ENCODE measurements around the gene UBE4A. TPM values are rescaled to one million over a fixed set of nuclear protein-coding genes. Genes with fewer than 3 reads are reported as not detected.
"Not testable (repeated sequence)": the region's sequence is repeated elsewhere in the genome, so short reads cannot be mapped to it uniquely, and the experiment has no call there.

Gene UBE4A
- total and polyA plus RNA-seq, 2 donors (not counting 1 experiment from before 2014, with no cell fraction given) = 21.8 to 37.0 TPM

DNA sequence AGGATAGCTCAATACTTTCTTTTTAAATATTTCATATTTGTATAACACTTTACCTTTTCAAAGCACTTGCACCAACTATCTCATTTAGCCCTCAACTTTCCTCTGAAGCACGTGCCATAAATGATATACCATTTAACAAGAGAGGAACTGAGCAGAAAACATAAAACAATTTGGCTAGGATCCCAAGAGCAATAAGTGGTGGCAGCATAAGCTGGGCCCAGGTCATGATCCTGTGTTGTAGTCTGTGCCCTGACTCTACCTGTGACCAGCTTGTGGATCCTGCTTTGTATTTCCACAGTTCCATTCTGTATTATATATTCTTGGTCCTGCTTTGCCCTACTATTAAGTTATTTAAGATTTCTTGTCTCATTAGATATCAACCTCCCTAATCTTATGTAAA lies 53.5 kb downstream of the UBE4A start:
- DNase-seq (ENCODE audit: low read depth in 2 of 2) = no peak
- H3K79me2 ChIP-seq (ENCODE audit: control insufficient read depth, insufficient read depth, low read length) = no peaks in the 10 kb centered on the region
- H3K27ac ChIP-seq (ENCODE audit: insufficient read depth, low read length) = no peak overlapping the region
- H2AFZ ChIP-seq (ENCODE audit: low read length) = no peak overlapping the region
- peaks cover 3% of the 10 kb centered on the region for H3K4me1 ChIP-seq (ENCODE audit: control insufficient read depth, extremely low read depth, insufficient read depth, low read length)
- no peak overlapping the region for H3K9ac ChIP-seq (ENCODE audit: insufficient read depth, low read length)
- H4K20me1 ChIP-seq (ENCODE audit: control insufficient read depth, extremely low read depth, insufficient read depth, low read length) = no peaks in the 10 kb centered on the region
- H3K9me3 ChIP-seq (ENCODE audit: control insufficient read depth, insufficient read depth, low read depth, low read length) = no peaks in the 10 kb centered on the region
- H3K4me2 ChIP-seq (ENCODE audit: extremely low read depth, insufficient read depth, low read length) = no peak overlapping the region
- no peak overlapping the region for H3K4me3 ChIP-seq (replicated peaks in 1 of 4; ENCODE audit: control extremely low read depth in 1 of 4, insufficient read depth in 1 of 4, low read depth in 3 of 4, low read length in 4 of 4)
- no peaks in the 10 kb centered on the region for H3K27me3 ChIP-seq (ENCODE audit: control insufficient read depth, insufficient read depth, low read length)
- TF ChIP-seq, protein P1, sequence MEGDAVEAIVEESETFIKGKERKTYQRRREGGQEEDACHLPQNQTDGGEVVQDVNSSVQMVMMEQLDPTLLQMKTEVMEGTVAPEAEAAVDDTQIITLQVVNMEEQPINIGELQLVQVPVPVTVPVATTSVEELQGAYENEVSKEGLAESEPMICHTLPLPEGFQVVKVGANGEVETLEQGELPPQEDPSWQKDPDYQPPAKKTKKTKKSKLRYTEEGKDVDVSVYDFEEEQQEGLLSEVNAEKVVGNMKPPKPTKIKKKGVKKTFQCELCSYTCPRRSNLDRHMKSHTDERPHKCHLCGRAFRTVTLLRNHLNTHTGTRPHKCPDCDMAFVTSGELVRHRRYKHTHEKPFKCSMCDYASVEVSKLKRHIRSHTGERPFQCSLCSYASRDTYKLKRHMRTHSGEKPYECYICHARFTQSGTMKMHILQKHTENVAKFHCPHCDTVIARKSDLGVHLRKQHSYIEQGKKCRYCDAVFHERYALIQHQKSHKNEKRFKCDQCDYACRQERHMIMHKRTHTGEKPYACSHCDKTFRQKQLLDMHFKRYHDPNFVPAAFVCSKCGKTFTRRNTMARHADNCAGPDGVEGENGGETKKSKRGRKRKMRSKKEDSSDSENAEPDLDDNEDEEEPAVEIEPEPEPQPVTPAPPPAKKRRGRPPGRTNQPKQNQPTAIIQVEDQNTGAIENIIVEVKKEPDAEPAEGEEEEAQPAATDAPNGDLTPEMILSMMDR (conservative IDR thresholded peaks at IDR 0.05 in 1 of 2, IDR thresholded peaks at IDR 0.05 in 1 of 2; ENCODE audit: low read depth in 1 of 2, low read length in 2 of 2) = no peak
- TF ChIP-seq EZH2 (IDR thresholded peaks at IDR 0.05; ENCODE audit: low read length, missing control alignments) = no peak
- H3K36me3 ChIP-seq (ENCODE audit: control insufficient read depth, insufficient read depth, low read length) = no peaks in the 10 kb centered on the region

DNA sequence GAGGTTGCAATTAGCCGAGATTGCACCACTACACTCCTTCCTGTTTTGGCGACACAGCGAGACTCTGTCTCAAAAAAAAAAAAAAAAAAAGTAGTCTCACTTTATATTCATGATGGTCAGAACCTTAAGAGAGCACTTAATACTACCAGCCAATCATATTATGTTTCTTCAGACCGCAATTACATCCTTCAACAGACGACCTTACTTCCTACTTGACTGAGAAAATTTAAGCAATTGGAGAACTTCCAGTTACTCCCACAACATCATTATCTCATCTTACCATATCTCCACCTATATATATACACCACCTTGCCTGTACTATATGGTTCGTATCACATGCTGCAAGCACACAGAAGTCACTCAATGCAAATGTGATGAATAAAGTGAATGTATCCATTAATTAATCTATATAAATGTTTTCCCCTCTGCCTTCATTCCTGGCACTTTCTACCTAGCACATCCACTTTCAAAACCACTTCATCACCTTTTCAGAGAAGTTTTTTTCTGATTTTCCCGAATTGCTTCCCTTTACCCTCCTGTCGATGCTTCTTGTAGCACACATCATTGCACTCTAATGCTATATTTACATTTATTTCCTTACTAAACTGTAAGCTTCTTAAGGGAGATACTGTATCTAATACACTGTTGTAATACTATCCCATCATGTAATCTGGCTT lies 55.8 kb downstream of the UBE4A start:
- Histone ChIP-seq H3K79me2 (ENCODE audit: control insufficient read depth, insufficient read depth, low read length) (no peaks in the 10 kb centered on the region), H3K4me1 (ENCODE audit: control insufficient read depth, extremely low read depth, insufficient read depth, low read length) (peaks cover 3% of the 10 kb centered on the region), H3K9ac (ENCODE audit: insufficient read depth, low read length) (no peak overlapping the region), H2AFZ (ENCODE audit: low read length) (no peak overlapping the region), H3K9me3 (ENCODE audit: control insufficient read depth, insufficient read depth, low read depth, low read length) (no peaks in the 10 kb centered on the region), H3K27ac (ENCODE audit: insufficient read depth, low read length) (no peak overlapping the region), H4K20me1 (ENCODE audit: control insufficient read depth, extremely low read depth, insufficient read depth, low read length) (no peaks in the 10 kb centered on the region), H3K4me2 (ENCODE audit: extremely low read depth, insufficient read depth, low read length) (no peak overlapping the region), H3K27me3 (ENCODE audit: control insufficient read depth, insufficient read depth, low read length) (no peaks in the 10 kb centered on the region), H3K36me3 (ENCODE audit: control insufficient read depth, insufficient read depth, low read length) (no peaks in the 10 kb centered on the region), H3K4me3 (replicated peaks in 1 of 4; ENCODE audit: control extremely low read depth in 1 of 4, insufficient read depth in 1 of 4, low read depth in 3 of 4, low read length in 4 of 4) (no peak overlapping the region)
- no peak for TF ChIP-seq EZH2 (IDR thresholded peaks at IDR 0.05; ENCODE audit: low read length, missing control alignments)
- TF ChIP-seq, protein P1 (conservative IDR thresholded peaks at IDR 0.05 in 1 of 2, IDR thresholded peaks at IDR 0.05 in 1 of 2; ENCODE audit: low read depth in 1 of 2, low read length in 2 of 2) = no peak
- DNase-seq (ENCODE audit: low read depth in 2 of 2) = no peak

DNA sequence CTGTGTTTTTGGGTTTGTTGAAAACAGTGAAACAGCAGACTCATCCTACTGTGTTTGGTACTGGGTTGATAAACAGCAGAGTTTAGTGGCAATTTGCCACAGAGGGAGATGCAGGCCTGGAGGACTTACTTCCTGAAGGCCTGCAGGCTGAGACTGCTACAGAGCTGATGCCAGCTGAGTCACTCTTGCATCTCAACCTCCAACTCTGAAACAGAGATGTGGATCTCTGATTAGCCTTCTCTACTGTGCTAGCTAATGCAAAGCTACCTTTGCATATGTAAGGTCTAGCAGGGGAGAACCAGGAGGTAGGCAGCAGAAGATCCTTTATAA lies 56.3 kb downstream of the UBE4A start:
- Histone ChIP-seq H3K27ac (ENCODE audit: insufficient read depth, low read length) (no peak overlapping the region), H3K4me3 (replicated peaks in 1 of 4; ENCODE audit: control extremely low read depth in 1 of 4, insufficient read depth in 1 of 4, low read depth in 3 of 4, low read length in 4 of 4) (no peak overlapping the region), H2AFZ (ENCODE audit: low read length) (no peak overlapping the region), H3K27me3 (ENCODE audit: control insufficient read depth, insufficient read depth, low read length) (no peaks in the 10 kb centered on the region), H3K9me3 (ENCODE audit: control insufficient read depth, insufficient read depth, low read depth, low read length) (no peaks in the 10 kb centered on the region), H3K4me2 (ENCODE audit: extremely low read depth, insufficient read depth, low read length) (no peak overlapping the region), H3K79me2 (ENCODE audit: control insufficient read depth, insufficient read depth, low read length) (no peaks in the 10 kb centered on the region), H4K20me1 (ENCODE audit: control insufficient read depth, extremely low read depth, insufficient read depth, low read length) (no peaks in the 10 kb centered on the region), H3K36me3 (ENCODE audit: control insufficient read depth, insufficient read depth, low read length) (no peaks in the 10 kb centered on the region), H3K9ac (ENCODE audit: insufficient read depth, low read length) (no peak overlapping the region), H3K4me1 (ENCODE audit: control insufficient read depth, extremely low read depth, insufficient read depth, low read length) (peaks cover 3% of the 10 kb centered on the region)
- DNase-seq (ENCODE audit: low read depth in 2 of 2) = peak; percentile 94 to 96
- no peak for TF ChIP-seq EZH2 (IDR thresholded peaks at IDR 0.05; ENCODE audit: low read length, missing control alignments)
- TF ChIP-seq, protein P1 (conservative IDR thresholded peaks at IDR 0.05 in 1 of 2, IDR thresholded peaks at IDR 0.05 in 1 of 2; ENCODE audit: low read depth in 1 of 2, low read length in 2 of 2) = no peak

DNA sequence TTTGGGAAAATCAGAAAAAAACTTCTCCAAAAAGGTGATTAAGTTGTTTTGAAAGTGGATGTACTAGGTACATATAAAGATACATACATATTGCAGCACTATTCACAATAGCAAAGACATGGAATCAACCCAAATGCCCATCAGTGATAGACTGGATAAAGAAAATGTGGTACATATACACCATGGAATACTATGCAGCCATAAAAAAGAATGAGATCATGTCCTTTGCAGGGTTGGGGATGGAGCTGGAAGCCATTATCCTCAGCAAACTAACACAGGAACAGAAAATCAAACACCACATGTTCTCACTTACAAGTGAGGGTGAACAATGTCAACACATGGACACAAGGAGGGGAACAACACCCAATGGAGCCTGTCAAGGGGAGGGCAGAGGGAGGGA lies 57.5 kb downstream of the UBE4A start:
- H3K4me3 ChIP-seq (replicated peaks in 1 of 4; ENCODE audit: control extremely low read depth in 1 of 4, insufficient read depth in 1 of 4, low read depth in 3 of 4, low read length in 4 of 4); H3K4me1 ChIP-seq (ENCODE audit: control insufficient read depth, extremely low read depth, insufficient read depth, low read length); H3K27me3 ChIP-seq (ENCODE audit: control insufficient read depth, insufficient read depth, low read length); H3K9me3 ChIP-seq (ENCODE audit: control insufficient read depth, insufficient read depth, low read depth, low read length); DNase-seq (ENCODE audit: low read depth in 2 of 2); H3K4me2 ChIP-seq (ENCODE audit: extremely low read depth, insufficient read depth, low read length); H3K27ac ChIP-seq (ENCODE audit: insufficient read depth, low read length); H4K20me1 ChIP-seq (ENCODE audit: control insufficient read depth, extremely low read depth, insufficient read depth, low read length); H3K79me2 ChIP-seq (ENCODE audit: control insufficient read depth, insufficient read depth, low read length); H3K36me3 ChIP-seq (ENCODE audit: control insufficient read depth, insufficient read depth, low read length); H3K9ac ChIP-seq (ENCODE audit: insufficient read depth, low read length); H2AFZ ChIP-seq (ENCODE audit: low read length): not testable (repeated sequence)

Data from fibroblast of lung (primary cell).